Ovary (tissue), 3 donors: ENCODE measurements around the gene WNT4.

ENCODE experiments used
- CTCF ChIP-seq, 3 donors: fragments of 450-650 bp in 2 of 3; fragments of 200-600 bp in 1 of 3; IDR thresholded peaks; one replicate each; pipeline versions ENCODE4 v1.5.1 to v1.8.0; 2016 to 2022; ENCODE audit warnings: antibody characterized with exemption in 3 of 3, mild to moderate bottlenecking in 1 of 3
- EP300 ChIP-seq: sonication (generic); formaldehyde crosslinking; IDR thresholded peaks from one replicate; pipeline ENCODE4 v1.6.1; 2017; ENCODE audit warnings: antibody characterized with exemption
- POLR2A ChIP-seq: fragments of 450-650 bp; IDR thresholded peaks from one replicate; pipeline ENCODE4 v1.6.1; 2017; ENCODE audit warnings: antibody characterized with exemption, mild to moderate bottlenecking, moderate library complexity
- donor health status: DM: no; HTN: no; CAD: no.

- no peak for TF ChIP-seq POLR2A
- no peak for TF ChIP-seq EP300
- no peak for TF ChIP-seq CTCF (IDR thresholded peaks at IDR 0.05)
Observed at GRCh38 chr1:22115286-22115685, 27.6 kb downstream of the WNT4 start.
